T47D (cell line): Measurements from ENCODE around the gene SLC26A5.
"Not testable (repeated sequence)": the region's sequence is repeated elsewhere in the genome, so short reads cannot be mapped to it uniquely, and the experiment has no call there.

Source experiments
- DNase-seq, 2 experiments: peaks; one replicate each; pipeline versions ENCODE4 v3.0.0 to v3.0.0-alpha.2; 2011 to 2012; ENCODE audit warnings: low read depth in 1 of 2, low spot score in 1 of 2
- JUND ChIP-seq: IDR thresholded peaks from 2 replicates; pipeline ENCODE4 v1.6.1; 2012; ENCODE audit warnings: low read depth
- in situ Hi-C: cut with HindIII; loops from 2 replicates; pipeline ENCODE4 v1.10.0; 2016; ENCODE audit warnings: low sequenced_read_pairs, low pct_unique_long_range_greater_than_20kb

SLC26A5 gene, protein sequence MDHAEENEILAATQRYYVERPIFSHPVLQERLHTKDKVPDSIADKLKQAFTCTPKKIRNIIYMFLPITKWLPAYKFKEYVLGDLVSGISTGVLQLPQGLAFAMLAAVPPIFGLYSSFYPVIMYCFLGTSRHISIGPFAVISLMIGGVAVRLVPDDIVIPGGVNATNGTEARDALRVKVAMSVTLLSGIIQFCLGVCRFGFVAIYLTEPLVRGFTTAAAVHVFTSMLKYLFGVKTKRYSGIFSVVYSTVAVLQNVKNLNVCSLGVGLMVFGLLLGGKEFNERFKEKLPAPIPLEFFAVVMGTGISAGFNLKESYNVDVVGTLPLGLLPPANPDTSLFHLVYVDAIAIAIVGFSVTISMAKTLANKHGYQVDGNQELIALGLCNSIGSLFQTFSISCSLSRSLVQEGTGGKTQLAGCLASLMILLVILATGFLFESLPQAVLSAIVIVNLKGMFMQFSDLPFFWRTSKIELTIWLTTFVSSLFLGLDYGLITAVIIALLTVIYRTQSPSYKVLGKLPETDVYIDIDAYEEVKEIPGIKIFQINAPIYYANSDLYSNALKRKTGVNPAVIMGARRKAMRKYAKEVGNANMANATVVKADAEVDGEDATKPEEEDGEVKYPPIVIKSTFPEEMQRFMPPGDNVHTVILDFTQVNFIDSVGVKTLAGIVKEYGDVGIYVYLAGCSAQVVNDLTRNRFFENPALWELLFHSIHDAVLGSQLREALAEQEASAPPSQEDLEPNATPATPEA

GRCh38 chr7:103446049-103446520, at the start of gene SLC26A5:
Gene SLC26A5 (minus strand): TSS chr7:103446207. CDS start chr7:103421514, 24,693 bp downstream.
- in situ Hi-C loops = no loop called here
- TF ChIP-seq JUND = no peak
- peak; percentile 43 to 64 for DNase-seq

DNA sequence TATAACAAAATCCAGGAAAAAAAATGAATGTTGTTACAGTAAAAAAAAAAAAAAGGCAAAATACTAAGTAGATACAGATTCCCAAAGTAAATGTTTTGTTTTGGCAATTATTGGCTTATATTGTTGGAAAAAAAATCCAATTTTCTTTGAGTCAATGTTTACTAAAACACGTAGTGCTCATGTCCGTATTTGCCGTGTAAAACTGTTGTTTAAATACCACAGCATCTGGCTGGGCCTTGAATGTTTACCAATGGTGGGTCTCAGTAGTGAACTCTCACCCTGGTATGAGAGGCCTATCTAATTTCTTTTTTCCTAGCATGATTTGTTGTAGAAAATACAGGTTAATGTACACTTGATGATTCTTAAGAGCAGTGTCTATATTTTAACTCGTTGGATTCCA, 41.4 kb upstream of the SLC26A5 start:
- DNase-seq = no peak
- in situ Hi-C loops = no loop called here
- TF ChIP-seq JUND = no peak

DNA sequence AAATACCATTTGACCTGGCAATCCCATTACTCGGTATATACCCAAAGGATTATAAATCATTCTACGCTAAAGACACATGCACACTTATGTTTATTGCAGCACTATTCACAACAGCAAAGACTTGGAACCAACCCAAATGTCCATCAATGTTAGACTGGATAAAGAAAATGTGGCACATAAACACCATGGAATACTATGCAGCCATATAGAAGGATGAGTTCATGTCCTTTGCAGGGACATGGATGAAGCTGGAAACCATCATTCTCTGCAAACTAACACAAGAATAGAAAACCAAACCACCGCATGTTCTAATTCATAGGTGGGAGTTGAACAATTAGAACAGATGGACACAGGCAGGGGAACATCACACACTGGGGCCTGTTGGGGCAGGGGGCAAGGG, 40.9 kb upstream of the SLC26A5 start:
- in situ Hi-C loops = not testable (repeated sequence)

GRCh38 chr7:103480771-103481170, 34.8 kb upstream of the SLC26A5 start:
- in situ Hi-C loops = no loop called here
- no peak for DNase-seq
- TF ChIP-seq JUND = no peak

More for the DNA sequence above, 40.9 kb upstream of the SLC26A5 start:
- DNase-seq = not testable (repeated sequence)

DNA sequence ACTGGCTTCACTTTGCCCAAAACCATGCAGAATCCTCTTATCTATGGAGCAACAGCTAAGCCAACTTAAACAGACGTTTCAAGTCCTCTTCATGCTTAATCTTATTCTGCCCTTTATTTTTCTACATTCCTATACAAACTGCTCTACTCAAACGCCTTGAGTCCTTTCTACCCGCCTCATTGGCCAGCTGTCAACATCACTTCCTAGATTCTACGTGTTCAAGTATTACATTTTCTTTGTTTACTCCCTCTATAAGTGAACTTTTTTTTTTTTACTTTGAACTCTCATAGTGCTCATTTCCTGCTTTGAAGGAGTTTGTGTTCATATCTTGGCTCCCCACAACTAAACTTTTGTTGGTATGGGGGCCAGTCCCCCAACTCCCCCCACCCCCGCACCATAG, 28.9 kb upstream of the SLC26A5 start:
- no peak for TF ChIP-seq JUND
- in situ Hi-C loops = no loop called here
- DNase-seq = no peak

DNA sequence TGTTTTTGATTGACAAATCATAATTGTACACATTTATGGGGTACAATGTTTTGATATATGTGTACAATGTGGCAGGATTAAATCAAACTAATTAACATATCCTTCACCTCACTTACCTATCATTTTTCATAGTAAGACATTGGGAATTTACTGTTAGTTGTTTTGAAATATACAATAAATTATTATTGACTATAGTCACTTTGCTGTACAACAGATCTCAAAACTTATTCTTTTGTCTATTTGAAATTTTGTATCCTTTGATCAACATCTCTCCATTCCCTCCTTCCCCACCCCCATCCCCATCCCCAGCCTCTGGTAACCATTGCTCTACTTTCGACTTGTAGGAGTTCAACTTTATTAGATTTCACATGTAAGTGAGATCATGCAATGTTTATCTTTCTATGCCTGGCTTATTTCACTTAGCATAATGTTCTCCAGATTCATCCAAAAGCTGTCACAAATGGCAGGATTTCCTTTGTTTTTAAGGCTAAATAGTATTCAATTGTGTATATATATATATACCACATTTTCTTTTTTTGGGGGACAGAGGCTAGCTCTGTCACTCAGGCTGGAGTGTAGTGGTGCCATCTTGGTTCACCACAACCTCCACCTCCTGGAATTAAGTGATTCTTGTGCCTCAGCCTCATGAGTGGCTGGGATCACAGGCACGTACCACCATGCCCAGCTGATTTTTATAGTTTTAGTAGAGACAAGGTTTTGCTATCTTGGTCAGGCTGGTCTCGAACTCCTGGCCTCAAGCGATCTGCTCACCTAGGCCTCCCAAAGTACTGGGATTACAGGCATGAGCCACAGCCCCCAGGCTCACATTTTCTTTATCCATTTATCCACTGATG, 23.3 kb upstream of the SLC26A5 start:
- TF ChIP-seq JUND = no peak
- in situ Hi-C loops = no loop called here
- no peak for DNase-seq

DNA sequence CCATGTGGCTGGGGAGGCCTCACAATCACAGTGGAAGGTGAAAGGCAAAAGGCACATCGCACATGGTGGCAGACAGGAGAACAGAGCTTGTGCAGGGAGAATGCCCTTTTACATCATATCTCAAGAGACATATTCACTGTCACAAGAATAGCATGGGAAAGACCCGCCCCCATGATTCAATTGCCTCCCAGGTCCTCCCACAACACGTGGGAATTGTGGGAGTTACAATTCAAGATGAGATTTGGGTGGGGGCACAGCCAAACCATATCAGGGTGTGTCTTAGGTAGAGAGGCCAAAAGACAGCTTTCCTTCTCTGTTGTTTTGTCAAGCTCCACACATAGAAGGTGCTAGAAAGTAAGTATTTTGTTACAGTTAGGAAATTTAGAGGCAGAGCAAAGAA, 20.8 kb upstream of the SLC26A5 start:
- in situ Hi-C loops = no loop called here
- no peak for TF ChIP-seq JUND
- no peak for DNase-seq

DNA sequence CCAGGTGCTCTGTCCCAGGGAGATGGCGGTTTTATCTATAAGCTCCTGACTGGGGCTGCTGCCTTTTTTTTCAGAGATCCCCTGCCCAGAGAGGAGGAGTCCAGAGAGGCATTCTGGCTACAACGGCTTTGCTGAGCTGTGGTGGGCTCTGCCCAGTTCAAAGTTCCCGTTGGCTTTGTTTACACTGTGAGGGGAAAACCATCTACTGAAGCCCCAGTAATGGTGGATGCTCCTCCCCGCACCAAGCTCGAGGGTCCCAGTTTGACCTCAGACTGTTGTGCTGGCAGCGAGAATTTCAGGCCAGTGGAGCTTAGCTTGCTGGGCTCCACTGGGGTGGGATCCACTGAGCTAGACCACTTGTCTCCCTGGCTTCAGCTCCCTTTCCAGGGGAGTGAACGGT, 16.4 kb upstream of the SLC26A5 start:
- in situ Hi-C loops = no loop called here
- no peak for DNase-seq
- no peak for TF ChIP-seq JUND

GRCh38 chr7:103447073-103447960, 1.3 kb upstream of the SLC26A5 start:
- DNase-seq = peak; percentile 61 to 81
- in situ Hi-C loops = no loop called here
- TF ChIP-seq JUND = no peak

- DNase-seq = no peak
- TF ChIP-seq JUND = no peak
- in situ Hi-C loops = no loop called here
These were observed 569 bp downstream of the SLC26A5 start for GRCh38 chr7:103445228-103446048.

- no peak for DNase-seq
- no peak for TF ChIP-seq JUND
- in situ Hi-C loops = no loop called here
These were observed 6.3 kb downstream of the SLC26A5 start for GRCh38 chr7:103439661-103440060.
